Measurements from ENCODE around the gene HDAC4. TPM values are rescaled to one million over a fixed set of nuclear protein-coding genes. Genes with fewer than 3 reads are reported as not detected.

Gene HDAC4
- total and polyA plus RNA-seq, 2 donors (not counting 1 experiment from before 2014, with no cell fraction given), result 13.5 to 46.0 TPM

GRCh38 chr2:239341840-239342239, 59.0 kb downstream of the HDAC4 start:
- H3K4me3 ChIP-seq (ENCODE audit: control extremely low read depth in 1 of 5, extremely low read depth in 1 of 5, insufficient read depth in 1 of 5, low read depth in 2 of 5, low read length in 4 of 5), result no peak overlapping the region
- POLR2A ChIA-PET, result no interaction called here
- H2AFZ ChIP-seq (ENCODE audit: insufficient read depth, low read depth, low read length, poor library complexity, severe bottlenecking), result no peak overlapping the region
- CTCF ChIA-PET, result no interaction called here
- H3K9me3 ChIP-seq (ENCODE audit: control extremely low read depth in 1 of 3, control insufficient read depth in 2 of 3, insufficient read depth in 1 of 3, low read length in 2 of 3), result peaks cover 0 to 8% (median 0%) of the 10 kb centered on the region in 3 donors
- no peaks in the 10 kb centered on the region for H3K27me3 ChIP-seq (replicated peaks in 1 of 4; ENCODE audit: control extremely low read depth in 1 of 4, control insufficient read depth in 3 of 4, insufficient read depth in 4 of 4, low read length in 3 of 4)
- no peak overlapping the region for H3K4me2 ChIP-seq (replicated peaks; ENCODE audit: low read depth, low read length, poor library complexity, severe bottlenecking)
- Mint-ChIP-seq H3K4me1 (peaks cover 20% of the 10 kb centered on the region), H3K27ac (no peak overlapping the region), H3K4me3 (no peak overlapping the region), H3K9me3 (ENCODE audit: insufficient read depth) (no peaks in the 10 kb centered on the region), H3K27me3 (no peaks in the 10 kb centered on the region)
- no CpG with 5 or more reads among the region's 2 CpGs for WGBS (ENCODE audit: insufficient coverage)
- peaks cover 20% of the 10 kb centered on the region for H4K20me1 ChIP-seq (ENCODE audit: control insufficient read depth, insufficient read depth, low read length, poor library complexity, severe bottlenecking)
- peaks cover 14 to 17% of the 10 kb centered on the region in 2 donors for H3K4me1 ChIP-seq (ENCODE audit: control insufficient read depth in 2 of 2, insufficient read depth in 2 of 2, low read length in 2 of 2)
- no peak for TF ChIP-seq CTCF (IDR thresholded peaks at IDR 0.05)
- TF ChIP-seq EZH2 (IDR thresholded peaks at IDR 0.05; ENCODE audit: borderline replicate concordance, insufficient read depth, low read depth, low read length, poor library complexity, severe bottlenecking), result no peak
- no peak for DNase-seq
- ATAC-seq (ENCODE audit: low read depth), result no peak
- H3K79me2 ChIP-seq (ENCODE audit: control insufficient read depth, insufficient read depth, low read length), result peaks cover 33% of the 10 kb centered on the region
- H3K27ac ChIP-seq (ENCODE audit: low read length in 2 of 2), result no peak overlapping the region
- intact Hi-C loops (cut with micrococcal nuclease), result no loop called here
- no peak overlapping the region for H3K9ac ChIP-seq (ENCODE audit: low read length)
- H3K36me3 ChIP-seq (replicated peaks in 1 of 2; ENCODE audit: control extremely low read depth in 1 of 2, control insufficient read depth in 1 of 2, extremely low read depth in 1 of 2, insufficient read depth in 2 of 2, low read length in 1 of 2), result no peaks in the 10 kb centered on the region

DNA sequence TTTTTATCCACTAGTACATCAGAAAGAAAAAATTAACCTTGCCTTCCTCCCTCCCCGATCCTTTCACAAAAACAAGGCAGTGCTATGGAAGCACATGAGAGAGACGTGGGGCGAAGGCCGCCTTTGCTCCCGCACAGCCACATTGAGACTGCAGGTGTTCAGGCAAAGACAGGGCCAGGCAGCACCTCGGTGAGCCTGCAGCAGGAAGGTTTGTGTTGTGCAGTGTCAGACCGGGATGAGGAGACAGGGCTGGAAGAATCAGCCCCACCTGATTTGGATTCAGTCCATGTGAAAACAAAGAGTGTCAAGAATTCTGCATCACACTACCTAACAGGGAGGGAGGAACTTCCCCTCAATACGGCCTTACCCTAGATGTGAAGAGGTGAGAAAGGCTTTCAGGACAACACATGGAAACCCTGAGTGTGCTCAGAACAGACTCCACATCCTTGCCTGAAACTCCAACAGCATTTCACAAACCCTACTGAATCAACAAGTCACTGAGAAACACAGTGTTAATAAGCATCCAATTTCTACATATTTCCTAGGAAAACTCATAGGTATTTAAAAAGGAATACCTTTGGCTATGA, 59.6 kb downstream of the HDAC4 start:
- Histone ChIP-seq H3K27me3 (replicated peaks in 1 of 4; ENCODE audit: control extremely low read depth in 1 of 4, control insufficient read depth in 3 of 4, insufficient read depth in 4 of 4, low read length in 3 of 4) (no peaks in the 10 kb centered on the region), H3K9me3 (ENCODE audit: control extremely low read depth in 1 of 3, control insufficient read depth in 2 of 3, insufficient read depth in 1 of 3, low read length in 2 of 3) (peaks cover 0 to 8% (median 0%) of the 10 kb centered on the region in 3 donors), H4K20me1 (ENCODE audit: control insufficient read depth, insufficient read depth, low read length, poor library complexity, severe bottlenecking) (peaks cover 20% of the 10 kb centered on the region), H2AFZ (ENCODE audit: insufficient read depth, low read depth, low read length, poor library complexity, severe bottlenecking) (no peak overlapping the region), H3K79me2 (ENCODE audit: control insufficient read depth, insufficient read depth, low read length) (peaks cover 27% of the 10 kb centered on the region), H3K4me2 (replicated peaks; ENCODE audit: low read depth, low read length, poor library complexity, severe bottlenecking) (no peak overlapping the region), H3K4me3 (ENCODE audit: control extremely low read depth in 1 of 5, extremely low read depth in 1 of 5, insufficient read depth in 1 of 5, low read depth in 2 of 5, low read length in 4 of 5) (no peak overlapping the region), H3K4me1 (ENCODE audit: control insufficient read depth in 2 of 2, insufficient read depth in 2 of 2, low read length in 2 of 2) (peaks cover 14 to 17% of the 10 kb centered on the region in 2 donors), H3K36me3 (replicated peaks in 1 of 2; ENCODE audit: control extremely low read depth in 1 of 2, control insufficient read depth in 1 of 2, extremely low read depth in 1 of 2, insufficient read depth in 2 of 2, low read length in 1 of 2) (no peaks in the 10 kb centered on the region), H3K27ac (ENCODE audit: low read length in 2 of 2) (no peak overlapping the region), H3K9ac (ENCODE audit: low read length) (no peak overlapping the region)
- ChIA-PET CTCF (no interaction called here), POLR2A (no interaction called here)
- ATAC-seq (ENCODE audit: low read depth) (no peak), DNase-seq (no peak)
- H3K27ac Mint-ChIP-seq, result no peak overlapping the region
- TF ChIP-seq CTCF (IDR thresholded peaks at IDR 0.05), result no peak
- no peak for TF ChIP-seq EZH2 (IDR thresholded peaks at IDR 0.05; ENCODE audit: borderline replicate concordance, insufficient read depth, low read depth, low read length, poor library complexity, severe bottlenecking)
- no peaks in the 10 kb centered on the region for H3K9me3 Mint-ChIP-seq (ENCODE audit: insufficient read depth)
- WGBS (ENCODE audit: insufficient coverage), result 96% methylated on average over 4 of the region's 8 CpGs
- no peak overlapping the region for H3K4me3 Mint-ChIP-seq
- peaks cover 20% of the 10 kb centered on the region for H3K4me1 Mint-ChIP-seq
- no peaks in the 10 kb centered on the region for H3K27me3 Mint-ChIP-seq
- intact Hi-C loops (cut with micrococcal nuclease), result no loop called here
